ENCODE data around the gene TTC28. TPM values are rescaled to one million over a fixed set of nuclear protein-coding genes. Genes with fewer than 3 reads are reported as not detected.
A peak's percentile ranks its signal among the peaks of the same experiment; 100 is the strongest.
"Not testable (repeated sequence)": the region's sequence is repeated elsewhere in the genome, so short reads cannot be mapped to it uniquely, and the experiment has no call there.

The TTC28 gene
- total RNA-seq, 2 donors from 2014 or later, result 5.7 to 6.0 TPM

DNA sequence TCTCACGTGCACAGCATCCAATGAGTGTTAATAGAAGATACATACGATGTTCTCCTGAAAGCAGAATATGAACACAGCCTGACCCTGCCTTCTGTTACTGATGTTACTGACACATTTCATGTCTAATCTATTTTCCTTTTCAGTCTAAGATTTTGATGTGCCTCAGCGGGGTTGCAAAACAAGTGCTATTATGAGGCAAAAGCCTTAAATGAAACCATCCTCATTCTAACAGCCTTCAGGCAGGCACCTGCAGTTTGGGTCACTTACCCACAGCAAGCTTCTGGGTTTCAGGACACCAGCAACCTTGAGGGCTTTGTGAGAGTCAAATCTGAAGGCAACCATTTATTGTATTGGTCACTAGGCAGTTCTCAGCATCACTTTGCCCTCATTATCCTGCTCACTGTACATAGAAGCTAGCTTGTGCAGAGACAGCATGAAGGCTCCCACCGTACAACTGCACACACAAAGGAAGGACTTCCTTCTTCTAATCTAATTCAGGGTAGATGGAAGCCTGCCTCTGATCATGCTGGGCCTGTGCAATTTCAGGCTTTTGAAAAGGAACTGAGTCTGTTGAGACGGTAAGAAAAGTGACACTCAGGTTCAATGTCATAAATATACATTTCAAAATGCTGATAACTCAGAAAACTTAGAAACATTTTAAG is 577.4 kb downstream of the TTC28 start:
- Mint-ChIP-seq H3K4me3 (no peak overlapping the region), H3K27me3 (no peaks in the 10 kb centered on the region), H3K9me3 (no peaks in the 10 kb centered on the region), H3K27ac (no peak overlapping the region), H3K36me3 (no peaks in the 10 kb centered on the region), H3K4me1 (ENCODE audit: low read depth in 2 of 2) (peaks cover 0 to 5% of the 10 kb centered on the region in 2 donors)
- DNase-seq (ENCODE audit: low spot score), result no peak
- no peak for ATAC-seq

DNA sequence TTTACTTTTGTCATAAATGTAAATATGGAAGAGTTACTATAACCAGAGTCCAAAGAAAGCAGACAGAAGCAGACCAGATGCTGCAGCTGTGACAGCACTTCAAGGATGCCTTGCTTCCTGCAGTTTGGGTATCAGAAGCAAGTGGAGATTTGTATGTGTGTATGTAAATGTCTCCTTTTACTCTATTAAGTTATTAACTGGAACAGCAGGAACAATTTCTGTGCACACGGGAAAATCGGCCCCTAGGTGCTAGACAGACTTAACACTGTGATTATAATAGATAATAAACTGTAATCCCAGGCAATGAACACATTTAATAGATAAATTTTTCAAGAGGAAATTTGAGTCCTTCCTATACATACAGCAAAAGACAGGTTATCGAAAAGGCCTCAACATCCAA is 582.0 kb downstream of the TTC28 start:
- H3K4me3 Mint-ChIP-seq, result no peak overlapping the region
- no peak overlapping the region for H3K27ac Mint-ChIP-seq
- ATAC-seq (no peak), DNase-seq (ENCODE audit: low spot score) (no peak)
- H3K36me3 Mint-ChIP-seq, result no peaks in the 10 kb centered on the region
- no peaks in the 10 kb centered on the region for H3K9me3 Mint-ChIP-seq
- H3K4me1 Mint-ChIP-seq (ENCODE audit: low read depth in 2 of 2), result no peaks in the 10 kb centered on the region
- no peaks in the 10 kb centered on the region for H3K27me3 Mint-ChIP-seq

DNA sequence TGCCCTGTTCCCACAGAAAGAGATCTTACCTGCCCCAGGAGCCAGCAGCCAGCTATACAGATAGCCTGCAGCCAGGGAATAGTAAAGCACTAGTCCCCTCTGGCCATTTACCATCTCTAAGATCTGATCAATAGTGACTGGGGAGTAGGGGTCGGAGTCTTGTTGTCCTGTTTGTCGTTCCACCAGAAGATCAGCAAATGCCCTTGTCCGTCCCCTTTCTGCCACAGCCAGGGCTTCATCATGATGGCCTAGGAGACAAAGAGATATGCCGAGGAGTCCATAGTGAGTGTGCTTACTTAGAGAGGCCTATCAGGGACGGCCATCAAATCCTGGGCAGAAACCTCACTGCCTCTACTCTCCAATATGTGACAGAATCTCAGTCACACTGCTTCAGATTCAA is 583.5 kb downstream of the TTC28 start:
- H3K27ac Mint-ChIP-seq, result no peak overlapping the region
- H3K27me3 Mint-ChIP-seq, result no peaks in the 10 kb centered on the region
- H3K4me1 Mint-ChIP-seq (ENCODE audit: low read depth in 2 of 2), result no peaks in the 10 kb centered on the region
- no peaks in the 10 kb centered on the region for H3K36me3 Mint-ChIP-seq
- ATAC-seq (peak in 1 of 2 donors; percentile 23), DNase-seq (ENCODE audit: low spot score) (no peak)
- no peak overlapping the region for H3K4me3 Mint-ChIP-seq
- H3K9me3 Mint-ChIP-seq, result no peaks in the 10 kb centered on the region

DNA sequence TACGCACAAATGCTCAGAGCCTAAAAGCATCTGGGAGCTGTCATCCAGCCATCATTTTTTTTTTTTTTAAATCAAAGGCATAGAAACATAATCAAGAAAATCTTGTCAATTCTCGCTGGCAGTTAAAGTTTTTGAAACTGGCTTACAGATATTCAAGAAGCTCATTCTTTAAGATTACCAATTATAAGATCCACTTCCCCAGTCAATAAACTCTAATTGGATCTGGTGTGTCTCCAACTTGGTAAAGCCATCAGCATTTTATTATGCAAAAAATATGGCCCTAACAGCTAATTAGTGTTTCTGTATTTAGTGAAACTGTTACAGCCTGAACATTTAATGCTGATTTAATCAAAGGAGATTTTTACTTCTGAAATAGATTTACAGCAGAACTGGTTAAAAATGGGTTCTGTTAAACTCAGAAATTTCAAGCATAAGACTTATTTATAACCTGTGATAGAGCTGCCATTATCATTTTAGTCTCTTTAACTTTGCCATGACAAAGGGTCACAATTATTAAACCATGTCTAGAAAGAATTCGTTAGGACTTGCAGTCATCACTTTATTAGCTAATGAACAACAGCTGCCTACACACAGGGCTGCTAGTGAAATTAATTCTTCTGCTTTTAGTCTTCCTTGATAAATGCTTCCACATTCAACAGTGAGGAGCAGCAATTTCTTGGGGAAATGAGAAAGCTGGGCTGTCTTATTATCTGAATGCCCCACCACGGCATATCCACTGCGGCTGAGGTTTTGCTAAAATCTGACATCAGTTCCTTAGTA is 584.1 kb downstream of the TTC28 start:
- Mint-ChIP-seq H3K4me3 (no peak overlapping the region), H3K36me3 (no peaks in the 10 kb centered on the region), H3K27me3 (no peaks in the 10 kb centered on the region), H3K9me3 (no peaks in the 10 kb centered on the region), H3K4me1 (ENCODE audit: low read depth in 2 of 2) (no peaks in the 10 kb centered on the region), H3K27ac (no peak overlapping the region)
- DNase-seq (ENCODE audit: low spot score) (no peak), ATAC-seq (no peak)

DNA sequence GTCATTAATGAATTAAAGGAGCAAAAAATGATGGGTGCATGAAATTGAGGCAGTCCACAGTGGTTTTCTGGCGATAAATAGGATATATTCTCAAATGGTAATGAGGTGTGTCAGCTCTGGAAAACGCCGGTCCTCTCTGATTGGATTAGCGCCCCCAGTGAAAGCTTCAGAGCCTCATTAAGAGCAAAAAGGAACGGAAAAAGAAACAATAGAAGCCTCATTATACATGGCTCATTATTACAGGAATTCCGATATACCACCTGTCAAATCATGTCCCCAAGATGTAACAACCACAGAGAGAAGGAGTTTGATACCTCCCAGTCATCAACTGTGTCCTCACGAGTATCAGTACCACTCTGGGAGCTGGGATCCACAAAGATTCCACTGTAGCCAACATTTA is 584.9 kb downstream of the TTC28 start:
- Mint-ChIP-seq H3K4me3 (no peak overlapping the region), H3K36me3 (no peaks in the 10 kb centered on the region), H3K27ac (no peak overlapping the region), H3K4me1 (ENCODE audit: low read depth in 2 of 2) (no peaks in the 10 kb centered on the region), H3K27me3 (no peaks in the 10 kb centered on the region), H3K9me3 (no peaks in the 10 kb centered on the region)
- DNase-seq (ENCODE audit: low spot score), result no peak
- no peak for ATAC-seq

DNA sequence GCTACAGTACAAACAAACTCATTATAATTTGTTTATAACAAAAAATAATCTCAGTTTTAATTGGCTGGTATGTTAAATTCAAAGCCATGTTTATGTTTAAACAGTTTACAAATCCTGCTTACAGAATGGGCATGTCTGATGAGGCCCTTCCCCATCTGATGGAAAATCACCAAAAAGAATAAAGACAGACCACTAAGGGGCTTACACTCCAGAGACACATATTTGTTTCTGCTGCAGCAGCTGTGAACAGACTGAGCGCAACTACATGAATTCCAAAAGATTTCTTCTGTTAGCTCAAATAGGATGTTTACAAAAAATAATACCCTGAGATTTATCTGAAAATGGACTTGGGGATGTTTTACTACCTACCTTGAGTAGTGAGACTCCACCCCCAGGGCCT is 585.9 kb downstream of the TTC28 start:
- no peak for DNase-seq (ENCODE audit: low spot score)
- no peak for ATAC-seq
- Mint-ChIP-seq H3K36me3 (no peaks in the 10 kb centered on the region), H3K4me3 (no peak overlapping the region), H3K27me3 (no peaks in the 10 kb centered on the region), H3K9me3 (no peaks in the 10 kb centered on the region), H3K27ac (no peak overlapping the region), H3K4me1 (ENCODE audit: low read depth in 2 of 2) (no peaks in the 10 kb centered on the region)

DNA sequence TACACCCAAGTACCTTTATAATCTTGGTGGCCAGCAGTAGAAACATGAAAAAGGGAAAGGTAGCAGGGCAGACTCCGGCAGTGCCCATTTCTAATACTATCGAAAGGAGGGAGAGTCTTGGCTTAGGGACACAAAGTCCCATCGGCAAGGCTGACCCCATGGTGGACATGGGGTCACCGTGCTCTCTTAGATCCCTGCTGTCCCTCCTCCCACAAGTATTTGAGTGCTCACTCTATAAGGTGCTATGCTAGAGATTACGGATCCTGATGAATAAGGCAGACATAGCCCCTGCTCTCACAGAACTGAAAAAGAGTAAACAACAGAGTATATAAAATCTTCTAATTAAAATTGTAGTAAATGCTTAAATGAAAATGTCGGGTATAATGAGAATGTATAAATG is 588.2 kb downstream of the TTC28 start:
- H3K27me3 Mint-ChIP-seq, result no peaks in the 10 kb centered on the region
- no peaks in the 10 kb centered on the region for H3K4me1 Mint-ChIP-seq (ENCODE audit: low read depth in 2 of 2)
- ATAC-seq, result peak in 1 of 2 donors; percentile 15
- H3K27ac Mint-ChIP-seq, result no peak overlapping the region
- H3K4me3 Mint-ChIP-seq, result no peak overlapping the region
- no peaks in the 10 kb centered on the region for H3K36me3 Mint-ChIP-seq
- no peaks in the 10 kb centered on the region for H3K9me3 Mint-ChIP-seq
- DNase-seq (ENCODE audit: low spot score), result no peak

DNA sequence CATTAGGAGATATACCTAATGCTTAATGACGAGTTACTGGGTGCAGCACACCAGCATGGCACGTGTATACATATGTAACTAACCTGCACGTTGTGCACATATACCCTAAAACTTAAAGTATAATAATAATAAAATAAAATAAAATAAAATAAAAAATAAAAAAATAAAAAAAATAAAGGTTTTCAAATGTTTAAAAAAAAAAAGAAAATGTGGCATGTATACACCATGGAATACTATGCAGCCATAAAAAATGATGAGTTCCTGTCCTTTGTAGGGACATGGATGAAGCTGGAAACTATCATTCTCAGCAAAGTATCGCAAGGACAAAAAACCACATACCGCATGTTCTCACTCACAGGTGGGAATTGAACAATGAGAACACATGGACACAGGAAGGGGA is 590.1 kb downstream of the TTC28 start:
- H3K4me3 Mint-ChIP-seq; H3K9me3 Mint-ChIP-seq; DNase-seq (ENCODE audit: low spot score); H3K4me1 Mint-ChIP-seq (ENCODE audit: low read depth in 2 of 2); H3K36me3 Mint-ChIP-seq; H3K27me3 Mint-ChIP-seq; H3K27ac Mint-ChIP-seq; ATAC-seq: not testable (repeated sequence)

DNA sequence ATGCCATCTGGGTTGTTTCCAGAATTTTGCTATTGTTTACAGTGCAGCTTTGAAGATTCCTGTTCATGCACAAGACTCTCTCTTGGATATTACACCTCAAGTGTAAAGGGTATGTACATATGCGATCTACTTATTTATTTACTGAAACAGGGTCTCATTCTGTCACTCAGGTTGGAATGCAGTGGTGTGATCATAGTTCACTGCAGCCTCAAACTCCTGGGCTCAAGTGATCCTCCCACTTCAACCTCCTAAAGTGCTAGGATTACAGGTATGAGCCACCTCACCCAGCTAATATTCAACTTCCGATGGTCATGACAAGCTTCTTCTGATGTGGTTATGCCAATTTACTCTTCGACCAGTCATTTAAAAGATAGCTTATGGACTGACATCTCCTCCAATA is 602.5 kb downstream of the TTC28 start:
- peaks cover 14 to 28% of the 10 kb centered on the region in 2 donors for H3K27me3 Mint-ChIP-seq
- no peak overlapping the region for H3K4me3 Mint-ChIP-seq
- H3K4me1 Mint-ChIP-seq (ENCODE audit: low read depth in 2 of 2), result no peaks in the 10 kb centered on the region
- H3K9me3 Mint-ChIP-seq, result no peaks in the 10 kb centered on the region
- no peaks in the 10 kb centered on the region for H3K36me3 Mint-ChIP-seq
- no peak for DNase-seq (ENCODE audit: low spot score)
- no peak overlapping the region for H3K27ac Mint-ChIP-seq
- ATAC-seq, result no peak

DNA sequence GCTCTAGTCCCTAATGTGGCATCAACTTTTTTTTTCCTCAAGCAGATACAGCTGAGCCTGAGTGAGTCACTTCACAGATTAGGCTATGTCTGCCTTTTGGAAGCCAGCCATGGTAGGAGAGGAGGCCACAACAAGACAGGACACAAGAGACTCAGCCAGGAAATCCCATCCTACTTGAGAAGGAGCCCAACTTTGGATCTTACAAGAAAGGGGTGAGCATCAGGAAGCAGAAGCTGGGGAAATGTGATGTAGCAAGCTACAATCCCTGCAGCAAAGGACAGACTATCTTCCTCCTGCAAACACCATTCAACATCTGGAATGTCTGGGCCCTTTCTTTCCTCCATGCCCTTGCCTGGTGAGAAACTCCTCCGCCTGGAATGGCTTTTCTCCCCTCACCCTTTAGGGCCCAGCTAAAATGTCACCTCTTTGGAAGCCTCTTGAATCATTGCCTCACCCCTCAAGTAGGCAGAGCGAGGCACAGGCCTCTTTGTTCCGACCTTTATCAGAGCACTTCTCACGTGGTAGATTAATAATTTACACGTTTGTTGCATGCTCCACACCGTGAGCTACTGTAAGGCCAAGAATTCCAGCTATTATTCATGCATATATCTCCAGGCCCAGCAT is 604.2 kb downstream of the TTC28 start:
- no peak overlapping the region for H3K4me3 Mint-ChIP-seq
- no peaks in the 10 kb centered on the region for H3K36me3 Mint-ChIP-seq
- H3K4me1 Mint-ChIP-seq (ENCODE audit: low read depth in 2 of 2), result no peaks in the 10 kb centered on the region
- H3K27ac Mint-ChIP-seq, result no peak overlapping the region
- no peaks in the 10 kb centered on the region for H3K9me3 Mint-ChIP-seq
- H3K27me3 Mint-ChIP-seq, result peaks cover 9 to 28% of the 10 kb centered on the region in 2 donors
- no peak for ATAC-seq
- no peak for DNase-seq (ENCODE audit: low spot score)

DNA sequence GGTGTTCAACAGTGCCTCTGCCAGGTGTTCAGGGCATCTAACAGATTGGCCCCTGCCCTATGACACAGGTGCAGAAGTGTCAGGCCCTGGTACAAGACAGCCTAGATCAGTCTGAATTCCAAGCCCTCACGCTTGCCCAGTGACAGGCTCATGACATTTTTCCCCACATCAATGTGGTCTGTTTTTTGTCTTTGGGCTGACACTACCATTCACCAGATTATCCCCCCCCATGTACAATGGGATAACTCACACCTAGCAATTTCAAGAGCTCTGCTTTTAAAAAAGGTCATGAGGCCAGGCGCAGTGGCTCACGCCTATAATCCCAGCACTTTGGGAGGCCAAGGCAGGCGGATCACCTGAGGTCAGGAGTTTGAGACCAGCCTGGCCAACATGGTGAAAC is 605.1 kb downstream of the TTC28 start:
- H3K27ac Mint-ChIP-seq, result no peak overlapping the region
- ATAC-seq (no peak), DNase-seq (ENCODE audit: low spot score) (no peak)
- no peak overlapping the region for H3K4me3 Mint-ChIP-seq
- no peaks in the 10 kb centered on the region for H3K4me1 Mint-ChIP-seq (ENCODE audit: low read depth in 2 of 2)
- H3K27me3 Mint-ChIP-seq, result peaks cover 11 to 36% of the 10 kb centered on the region in 2 donors
- no peaks in the 10 kb centered on the region for H3K36me3 Mint-ChIP-seq
- no peaks in the 10 kb centered on the region for H3K9me3 Mint-ChIP-seq

DNA sequence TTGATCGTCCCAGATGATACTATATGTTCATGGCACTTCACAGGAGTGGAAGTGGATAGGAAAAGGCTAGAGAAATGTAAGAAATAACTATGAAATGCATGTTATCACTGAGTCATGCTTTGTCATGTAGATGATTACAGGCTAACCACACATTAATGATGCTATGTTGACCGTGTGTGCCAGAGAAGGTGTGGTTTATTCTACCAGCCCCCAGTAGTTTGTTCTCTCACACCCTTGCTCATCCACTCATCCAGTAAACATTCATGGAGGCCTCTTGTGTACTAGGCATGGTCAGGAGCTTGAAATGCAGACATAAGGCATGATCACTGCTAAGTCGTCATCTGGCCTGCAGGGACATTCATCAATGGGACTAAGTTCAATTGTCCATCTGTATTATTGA is 607.6 kb downstream of the TTC28 start:
- Mint-ChIP-seq H3K36me3 (no peaks in the 10 kb centered on the region), H3K27me3 (peaks cover 5 to 27% of the 10 kb centered on the region in 2 donors), H3K4me1 (ENCODE audit: low read depth in 2 of 2) (no peaks in the 10 kb centered on the region), H3K4me3 (no peak overlapping the region), H3K9me3 (no peaks in the 10 kb centered on the region), H3K27ac (no peak overlapping the region)
- ATAC-seq (no peak), DNase-seq (ENCODE audit: low spot score) (no peak)

DNA sequence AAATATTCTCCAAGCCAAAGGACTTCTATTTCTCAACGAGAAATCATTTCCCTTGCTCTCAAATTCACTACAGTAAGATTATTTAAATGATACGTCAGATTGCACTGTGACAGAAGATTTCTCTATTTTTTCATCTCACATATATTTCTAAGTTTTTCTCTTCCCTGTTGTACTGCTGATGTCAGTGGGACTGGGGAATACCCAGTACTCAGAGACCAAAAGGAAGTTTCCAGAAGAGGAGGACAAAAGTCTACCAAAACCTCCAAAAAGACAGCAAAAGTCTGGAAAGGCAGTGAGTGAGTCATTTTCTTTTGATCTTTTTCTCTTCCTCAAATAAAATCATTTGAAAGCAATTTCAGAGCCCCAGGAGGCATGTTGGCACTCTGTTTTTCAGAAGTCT is 610.8 kb downstream of the TTC28 start:
- no peaks in the 10 kb centered on the region for H3K4me1 Mint-ChIP-seq (ENCODE audit: low read depth in 2 of 2)
- H3K27ac Mint-ChIP-seq, result no peak overlapping the region
- H3K9me3 Mint-ChIP-seq, result no peaks in the 10 kb centered on the region
- H3K4me3 Mint-ChIP-seq, result no peak overlapping the region
- DNase-seq (ENCODE audit: low spot score) (no peak), ATAC-seq (no peak)
- H3K36me3 Mint-ChIP-seq, result no peaks in the 10 kb centered on the region
- H3K27me3 Mint-ChIP-seq, result peaks cover 11 to 42% of the 10 kb centered on the region in 2 donors

DNA sequence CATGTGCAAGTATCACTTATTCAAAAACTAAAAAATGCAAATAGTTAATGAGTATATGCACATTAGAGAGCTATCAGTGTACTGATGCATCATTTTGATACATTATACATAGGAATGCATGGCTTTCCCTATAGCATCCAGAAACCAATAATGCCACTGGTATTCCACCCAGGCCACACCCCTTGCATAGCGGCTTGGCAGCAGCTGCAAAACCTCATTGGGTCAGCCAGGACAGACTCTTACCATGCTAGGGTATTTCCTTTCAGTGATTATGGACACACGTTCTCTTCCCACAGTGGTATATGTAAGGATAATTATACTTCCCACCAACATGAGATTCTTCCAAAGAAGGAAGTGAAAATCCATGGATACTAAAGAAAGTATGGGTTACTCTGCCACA is 614.7 kb downstream of the TTC28 start:
- Mint-ChIP-seq H3K4me3 (no peak overlapping the region), H3K9me3 (no peaks in the 10 kb centered on the region), H3K27me3 (peaks cover 21 to 32% of the 10 kb centered on the region in 2 donors), H3K4me1 (ENCODE audit: low read depth in 2 of 2) (no peaks in the 10 kb centered on the region), H3K27ac (no peak overlapping the region), H3K36me3 (no peaks in the 10 kb centered on the region)
- DNase-seq (ENCODE audit: low spot score) (no peak), ATAC-seq (no peak)
